Type B pancreatic cell (in vitro differentiated cells): ENCODE measurements around the gene CIITA. TPM values are rescaled to one million over a fixed set of nuclear protein-coding genes. Genes with fewer than 3 reads are reported as not detected.

Experiments used
- DNase-seq: peaks from one replicate; pipeline ENCODE4 v3.0.0; 2021; ENCODE audit warnings: mixed read lengths; ENCODE audit not compliant: unreplicated experiment; ENCODE audit errors: extremely low spot score
- H3K27ac Mint-ChIP-seq: 2 replicates; pipeline ENCODE4 v1.8.0; 2021; ENCODE audit warnings: mild to moderate bottlenecking, mixed read lengths
- H3K27me3 Mint-ChIP-seq: 2 replicates; pipeline ENCODE4 v1.8.0; 2021; ENCODE audit warnings: mixed read lengths
- H3K36me3 Mint-ChIP-seq: 2 replicates; pipeline ENCODE4 v1.8.0; 2021; ENCODE audit warnings: mixed read lengths
- H3K4me1 Mint-ChIP-seq: one replicate; pipeline ENCODE4 v1.8.0; 2021; ENCODE audit warnings: mixed read lengths; ENCODE audit not compliant: unreplicated experiment
- H3K4me3 Mint-ChIP-seq: 2 replicates; pipeline ENCODE4 v1.8.0; 2021; ENCODE audit warnings: mild to moderate bottlenecking, mixed read lengths
- H3K9me3 Mint-ChIP-seq: 2 replicates; pipeline ENCODE4 v1.8.0; 2021; ENCODE audit warnings: mixed read lengths
- total RNA-seq: library from RNA; stranded (reverse); gene quantifications from 2 replicates; pipeline ENCODE4 v1.2.1, GENCODE V29; 2021; ENCODE audit warnings: low replicate concordance
- TF ChIP-seq, protein P1 (sequence below): fragments of 200-600 bp; sonication (generic); conservative IDR thresholded peaks from 2 replicates; pipeline ENCODE4 v1.5.0; 2021; ENCODE audit warnings: antibody characterized with exemption, mild to moderate bottlenecking

CIITA gene
- total RNA-seq, 1 donor from 2014 or later: not detected

- no peak for DNase-seq
- Mint-ChIP-seq H3K27me3 (peaks cover 39% of the 10 kb centered on the region), H3K36me3 (no peaks in the 10 kb centered on the region), H3K4me1 (peaks cover 6% of the 10 kb centered on the region), H3K9me3 (no peaks in the 10 kb centered on the region), H3K27ac (no peak overlapping the region), H3K4me3 (no peak overlapping the region)
- TF ChIP-seq, protein P1, sequence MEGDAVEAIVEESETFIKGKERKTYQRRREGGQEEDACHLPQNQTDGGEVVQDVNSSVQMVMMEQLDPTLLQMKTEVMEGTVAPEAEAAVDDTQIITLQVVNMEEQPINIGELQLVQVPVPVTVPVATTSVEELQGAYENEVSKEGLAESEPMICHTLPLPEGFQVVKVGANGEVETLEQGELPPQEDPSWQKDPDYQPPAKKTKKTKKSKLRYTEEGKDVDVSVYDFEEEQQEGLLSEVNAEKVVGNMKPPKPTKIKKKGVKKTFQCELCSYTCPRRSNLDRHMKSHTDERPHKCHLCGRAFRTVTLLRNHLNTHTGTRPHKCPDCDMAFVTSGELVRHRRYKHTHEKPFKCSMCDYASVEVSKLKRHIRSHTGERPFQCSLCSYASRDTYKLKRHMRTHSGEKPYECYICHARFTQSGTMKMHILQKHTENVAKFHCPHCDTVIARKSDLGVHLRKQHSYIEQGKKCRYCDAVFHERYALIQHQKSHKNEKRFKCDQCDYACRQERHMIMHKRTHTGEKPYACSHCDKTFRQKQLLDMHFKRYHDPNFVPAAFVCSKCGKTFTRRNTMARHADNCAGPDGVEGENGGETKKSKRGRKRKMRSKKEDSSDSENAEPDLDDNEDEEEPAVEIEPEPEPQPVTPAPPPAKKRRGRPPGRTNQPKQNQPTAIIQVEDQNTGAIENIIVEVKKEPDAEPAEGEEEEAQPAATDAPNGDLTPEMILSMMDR: no peak
Measured at GRCh38 chr16:10870137-10870776, 6.7 kb upstream of the CIITA start.

DNA sequence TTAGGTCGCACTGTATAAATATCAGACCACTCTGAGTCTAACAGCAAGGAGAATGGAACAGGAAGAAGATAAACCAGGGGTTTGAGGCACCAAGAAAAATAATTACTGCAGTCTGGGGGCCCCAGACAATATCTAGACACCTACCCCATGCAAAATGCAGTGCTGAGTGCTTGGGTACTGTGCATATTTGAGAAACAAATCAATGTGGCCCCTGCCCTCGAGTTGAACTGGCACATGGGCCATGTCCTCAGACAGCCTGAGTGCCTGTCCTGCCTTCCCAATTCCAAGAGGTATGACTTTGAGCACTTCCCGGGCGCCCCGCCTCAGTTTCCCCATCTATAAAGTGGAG lies 6.2 kb upstream of the CIITA start:
- H3K36me3 Mint-ChIP-seq: no peaks in the 10 kb centered on the region
- no peak for DNase-seq
- no peak overlapping the region for H3K4me3 Mint-ChIP-seq
- TF ChIP-seq, protein P1: no peak
- H3K27ac Mint-ChIP-seq: no peak overlapping the region
- peaks cover 43% of the 10 kb centered on the region for H3K27me3 Mint-ChIP-seq
- peaks cover 6% of the 10 kb centered on the region for H3K4me1 Mint-ChIP-seq
- no peaks in the 10 kb centered on the region for H3K9me3 Mint-ChIP-seq

DNA sequence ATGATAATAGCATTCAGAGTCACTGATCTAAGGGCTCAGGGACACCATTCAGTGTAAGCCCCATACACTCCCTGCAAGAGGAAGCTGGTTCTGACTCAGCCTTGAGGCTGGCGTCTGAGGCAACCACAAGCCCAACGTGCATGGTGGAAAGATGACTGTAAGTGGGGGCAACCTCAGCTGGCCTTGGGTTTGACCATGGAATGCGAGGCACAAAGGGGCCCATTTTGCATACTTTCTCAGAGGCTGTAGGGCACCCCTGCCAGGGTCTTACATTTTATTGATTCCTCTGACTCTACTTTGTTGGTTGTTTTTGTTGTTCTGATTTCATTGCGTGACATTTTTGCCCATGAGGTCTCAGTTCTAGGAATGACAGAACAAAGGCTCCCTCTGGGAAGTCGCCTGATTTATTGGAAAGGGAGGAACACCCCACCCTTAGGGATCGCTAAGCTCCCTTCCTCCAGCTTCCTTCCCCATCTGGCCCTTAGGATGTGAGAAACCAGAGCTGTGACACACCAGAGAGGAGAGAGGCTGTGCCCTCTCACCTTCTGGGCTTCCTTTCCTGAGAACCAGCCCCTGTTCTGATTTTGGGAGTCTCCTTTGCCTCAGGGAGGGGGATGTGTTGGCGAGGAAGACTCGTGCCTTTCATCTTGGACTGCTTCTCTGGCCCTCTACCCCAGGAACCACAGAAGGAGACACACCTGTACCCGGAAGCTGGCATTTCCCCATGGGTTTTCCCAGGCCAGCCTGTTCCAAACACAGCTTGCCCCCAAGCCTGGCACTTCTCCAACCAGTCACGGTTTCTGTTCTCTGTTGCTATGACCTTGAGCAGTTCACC lies 5.6 kb upstream of the CIITA start:
- Mint-ChIP-seq H3K36me3 (no peaks in the 10 kb centered on the region), H3K27me3 (peaks cover 46% of the 10 kb centered on the region), H3K9me3 (no peaks in the 10 kb centered on the region), H3K27ac (no peak overlapping the region), H3K4me3 (no peak overlapping the region), H3K4me1 (peaks cover 6% of the 10 kb centered on the region)
- TF ChIP-seq, protein P1: no peak
- no peak for DNase-seq

GRCh38 chr16:10876315-10876714 lies 687 bp upstream of the CIITA start:
- no peaks in the 10 kb centered on the region for H3K36me3 Mint-ChIP-seq
- no peak overlapping the region for H3K4me3 Mint-ChIP-seq
- H3K27ac Mint-ChIP-seq: no peak overlapping the region
- H3K9me3 Mint-ChIP-seq: no peaks in the 10 kb centered on the region
- no peak for DNase-seq
- peaks cover 46% of the 10 kb centered on the region for H3K27me3 Mint-ChIP-seq
- TF ChIP-seq, protein P1: no peak
- H3K4me1 Mint-ChIP-seq: no peaks in the 10 kb centered on the region

DNA sequence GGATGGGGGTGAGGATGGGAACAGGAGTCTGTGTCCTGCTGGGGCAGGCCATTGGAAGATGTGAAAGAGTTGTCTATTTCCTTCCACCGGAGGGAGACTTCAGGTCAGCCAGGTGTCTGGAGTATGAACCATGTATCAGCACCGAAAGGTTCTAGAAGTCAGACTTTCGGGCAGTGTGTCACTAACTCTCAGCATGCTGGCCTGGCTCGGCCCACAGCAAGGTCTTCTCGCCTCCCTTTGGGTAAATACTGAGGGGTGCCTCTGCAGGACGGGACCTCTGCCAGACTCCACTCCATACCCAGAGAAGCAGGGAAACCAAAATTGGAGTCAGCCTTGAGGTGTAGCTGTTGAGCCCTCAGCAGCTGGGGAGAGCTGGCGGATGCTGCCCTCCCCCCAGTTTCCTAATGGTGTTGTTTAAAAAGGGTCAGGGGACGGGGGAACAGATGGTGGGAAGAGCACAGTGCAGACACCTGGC lies 507 bp downstream of the CIITA start:
- H3K9me3 Mint-ChIP-seq: no peaks in the 10 kb centered on the region
- H3K27ac Mint-ChIP-seq: no peak overlapping the region
- no peaks in the 10 kb centered on the region for H3K36me3 Mint-ChIP-seq
- DNase-seq: no peak
- no peak overlapping the region for H3K4me3 Mint-ChIP-seq
- H3K4me1 Mint-ChIP-seq: no peaks in the 10 kb centered on the region
- peaks cover 45% of the 10 kb centered on the region for H3K27me3 Mint-ChIP-seq
- TF ChIP-seq, protein P1: no peak
